ENCODE results near the gene CACNG1.
"Not testable (repeated sequence)": the region's sequence is repeated elsewhere in the genome, so short reads cannot be mapped to it uniquely, and the experiment has no call there.

Gene CACNG1

DNA sequence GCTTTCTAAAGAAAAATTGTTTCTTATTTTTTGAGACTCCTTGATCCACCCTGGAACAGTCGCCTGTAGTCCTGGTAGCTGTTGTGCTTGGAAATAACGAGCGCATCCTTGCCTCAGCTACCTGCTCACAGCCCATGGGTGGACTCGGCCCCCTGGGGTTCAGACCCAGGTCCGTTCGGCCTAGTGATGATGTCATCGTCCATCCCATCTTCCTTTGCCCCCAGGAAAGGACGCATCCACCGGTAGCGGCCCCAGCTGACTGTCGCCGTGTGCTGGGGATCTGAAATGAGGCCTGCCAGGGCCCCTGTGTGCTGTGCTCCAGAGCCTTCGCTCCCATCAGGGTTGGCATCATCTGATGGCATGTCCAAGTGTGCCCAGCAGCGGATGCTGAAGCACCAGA is 12.0 kb upstream of the CACNG1 start:
- no peak overlapping the region for H3K27ac ChIP-seq
- ChIA-PET CTCF (no interaction called here), POLR2A (ENCODE audit: low non-redundant PET) (no interaction called here)
- TF ChIP-seq, protein P1, sequence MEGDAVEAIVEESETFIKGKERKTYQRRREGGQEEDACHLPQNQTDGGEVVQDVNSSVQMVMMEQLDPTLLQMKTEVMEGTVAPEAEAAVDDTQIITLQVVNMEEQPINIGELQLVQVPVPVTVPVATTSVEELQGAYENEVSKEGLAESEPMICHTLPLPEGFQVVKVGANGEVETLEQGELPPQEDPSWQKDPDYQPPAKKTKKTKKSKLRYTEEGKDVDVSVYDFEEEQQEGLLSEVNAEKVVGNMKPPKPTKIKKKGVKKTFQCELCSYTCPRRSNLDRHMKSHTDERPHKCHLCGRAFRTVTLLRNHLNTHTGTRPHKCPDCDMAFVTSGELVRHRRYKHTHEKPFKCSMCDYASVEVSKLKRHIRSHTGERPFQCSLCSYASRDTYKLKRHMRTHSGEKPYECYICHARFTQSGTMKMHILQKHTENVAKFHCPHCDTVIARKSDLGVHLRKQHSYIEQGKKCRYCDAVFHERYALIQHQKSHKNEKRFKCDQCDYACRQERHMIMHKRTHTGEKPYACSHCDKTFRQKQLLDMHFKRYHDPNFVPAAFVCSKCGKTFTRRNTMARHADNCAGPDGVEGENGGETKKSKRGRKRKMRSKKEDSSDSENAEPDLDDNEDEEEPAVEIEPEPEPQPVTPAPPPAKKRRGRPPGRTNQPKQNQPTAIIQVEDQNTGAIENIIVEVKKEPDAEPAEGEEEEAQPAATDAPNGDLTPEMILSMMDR (conservative IDR thresholded peaks at IDR 0.05; ENCODE audit: low read depth), result no peak
- DNase-seq (ENCODE audit: low spot score), result no peak

DNA sequence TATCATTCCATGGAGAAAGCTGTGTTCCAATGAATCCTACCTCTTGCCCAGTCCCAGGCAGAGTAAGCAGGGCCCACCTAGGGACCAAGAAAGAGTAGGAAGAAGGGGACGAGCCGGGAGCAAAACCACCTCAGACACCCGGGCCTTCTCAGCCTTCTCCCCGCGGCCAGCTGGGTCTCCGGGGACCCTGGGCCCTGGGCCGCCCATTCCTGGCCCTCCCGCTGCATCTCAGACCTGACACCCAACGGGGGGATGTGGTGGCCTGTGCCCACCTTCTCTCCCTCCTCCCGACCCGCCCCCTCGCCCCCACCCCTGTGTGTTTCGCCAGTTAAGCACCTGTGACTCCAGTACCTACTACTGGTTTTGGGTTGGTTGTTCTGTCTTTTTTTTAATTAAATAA is 11.4 kb upstream of the CACNG1 start:
- DNase-seq (ENCODE audit: low spot score), result no peak
- no peak overlapping the region for H3K27ac ChIP-seq
- TF ChIP-seq, protein P1 (conservative IDR thresholded peaks at IDR 0.05; ENCODE audit: low read depth), result no peak
- ChIA-PET CTCF (no interaction called here), POLR2A (ENCODE audit: low non-redundant PET) (no interaction called here)

DNA sequence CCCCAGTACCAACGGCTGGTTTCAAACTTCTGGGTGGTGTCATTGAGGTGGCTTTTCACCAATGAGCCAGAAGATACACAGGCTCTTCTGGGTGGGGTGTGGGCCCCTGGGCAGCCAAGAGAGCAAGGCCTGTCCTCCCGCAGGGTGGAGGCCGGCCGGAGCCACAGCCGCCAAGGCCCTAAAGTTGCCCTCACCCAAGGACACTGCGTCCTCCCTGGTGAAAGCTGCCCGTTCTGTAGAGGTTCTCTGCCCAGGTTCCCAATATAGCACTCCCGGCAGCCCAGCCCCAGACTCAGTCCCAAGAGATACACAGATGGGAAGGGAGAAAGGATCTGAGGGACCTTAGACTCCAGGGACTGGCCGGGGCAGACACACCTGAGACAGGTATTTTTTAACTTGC is 10.7 kb upstream of the CACNG1 start:
- no peak for DNase-seq (ENCODE audit: low spot score)
- TF ChIP-seq, protein P1 (conservative IDR thresholded peaks at IDR 0.05; ENCODE audit: low read depth), result no peak
- ChIA-PET CTCF (interaction anchor here (0.6 kb wide), 1 partner anchor 59 kb away, joined by 3 read pairs; no protein-coding TSS in a partner anchor), POLR2A (ENCODE audit: low non-redundant PET) (no interaction called here)
- H3K27ac ChIP-seq, result no peak overlapping the region

DNA sequence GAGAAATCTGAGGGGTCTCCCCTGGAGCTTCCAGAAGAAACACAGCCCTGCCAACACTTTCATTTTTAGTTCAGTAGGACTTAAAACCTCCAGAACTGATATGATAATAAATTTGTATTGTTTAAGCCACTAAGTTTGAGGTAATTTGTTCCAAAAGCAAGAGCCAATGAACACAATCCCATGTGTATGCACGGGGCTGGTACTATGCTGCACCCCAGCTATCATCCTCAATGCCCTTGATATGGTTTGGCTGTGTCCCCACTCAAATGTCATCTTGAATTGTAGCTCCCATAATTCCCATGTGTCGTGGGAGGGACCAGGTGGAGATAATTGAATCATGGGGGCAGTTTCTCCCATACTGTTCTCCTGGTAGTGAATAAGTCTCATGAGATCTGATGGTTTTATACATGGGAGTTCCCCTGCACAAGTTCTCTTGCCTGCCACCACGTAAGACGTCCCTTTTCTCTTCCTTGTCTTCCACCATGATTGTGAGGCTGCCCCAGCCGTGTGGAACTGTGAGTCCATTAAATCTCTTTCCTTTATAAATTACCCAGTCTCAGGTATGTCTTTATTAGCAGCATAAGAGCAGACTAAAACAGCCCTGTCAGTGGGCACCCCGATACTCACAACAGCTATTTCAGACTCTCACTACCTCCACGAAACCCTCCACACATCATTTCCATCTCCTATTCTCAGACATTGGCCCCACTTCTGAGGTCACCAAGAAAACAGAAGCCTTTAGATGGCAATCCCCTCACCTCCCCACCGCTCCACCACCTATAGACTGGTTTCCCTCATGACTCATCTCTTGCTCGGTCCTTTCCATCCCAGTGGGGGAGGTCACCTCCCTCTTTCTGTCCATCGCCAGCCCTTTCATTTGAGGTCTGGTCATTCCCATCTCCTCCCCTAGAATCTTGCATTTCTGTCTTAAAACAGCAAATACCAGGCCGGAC is 8.9 kb upstream of the CACNG1 start:
- TF ChIP-seq, protein P1 (conservative IDR thresholded peaks at IDR 0.05; ENCODE audit: low read depth), result no peak
- no peak overlapping the region for H3K27ac ChIP-seq
- DNase-seq (ENCODE audit: low spot score), result no peak
- POLR2A ChIA-PET (ENCODE audit: low non-redundant PET), result no interaction called here
- CTCF ChIA-PET, result no interaction called here

DNA sequence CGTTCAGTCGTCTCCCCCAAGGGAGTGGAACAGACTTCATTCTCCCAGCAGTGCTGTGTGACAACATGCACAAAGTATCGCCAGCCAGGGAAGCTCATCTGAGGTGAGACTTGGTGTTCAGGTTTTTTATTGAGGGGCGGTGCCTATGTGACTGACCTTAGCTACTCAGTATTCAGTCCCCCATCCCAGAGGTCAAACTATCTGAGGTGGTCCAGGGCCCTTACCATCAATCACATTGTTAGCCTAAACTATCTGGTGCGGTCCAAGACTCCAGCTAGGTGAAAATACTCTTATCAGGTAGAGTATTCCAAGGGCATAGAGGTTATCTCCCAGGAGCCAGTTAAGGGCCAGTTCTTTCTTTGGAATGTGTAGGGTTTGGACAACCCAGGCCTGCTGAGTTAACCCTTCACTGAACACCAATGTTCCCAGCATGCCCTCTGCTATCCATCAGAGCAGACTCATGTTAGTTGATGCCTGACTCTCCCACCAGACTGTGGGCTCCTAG is 5.4 kb upstream of the CACNG1 start:
- POLR2A ChIA-PET (ENCODE audit: low non-redundant PET), result no interaction called here
- no peak overlapping the region for H3K27ac ChIP-seq
- CTCF ChIA-PET, result no interaction called here
- TF ChIP-seq, protein P1 (conservative IDR thresholded peaks at IDR 0.05; ENCODE audit: low read depth), result no peak
- DNase-seq (ENCODE audit: low spot score), result no peak

DNA sequence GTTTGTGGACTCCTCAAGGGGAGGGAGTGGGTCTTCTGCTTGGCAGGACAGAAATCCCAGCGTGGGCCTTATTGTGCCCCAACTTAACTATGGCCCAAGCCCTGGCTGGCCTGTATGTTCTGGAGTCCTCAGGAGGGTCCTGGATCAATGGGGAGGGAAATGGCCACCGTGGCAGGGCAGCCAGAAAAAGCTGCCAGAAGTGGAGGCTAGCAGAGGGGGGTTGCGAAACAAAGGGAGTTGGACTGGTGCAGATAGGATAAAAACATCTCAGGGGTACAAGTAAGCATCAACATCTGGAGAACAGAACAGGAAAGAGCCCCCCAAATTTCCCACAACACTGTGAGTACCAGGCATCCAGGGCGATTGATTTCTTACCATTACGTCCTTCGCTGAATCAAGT is 3.7 kb upstream of the CACNG1 start:
- TF ChIP-seq, protein P1 (conservative IDR thresholded peaks at IDR 0.05; ENCODE audit: low read depth), result no peak
- H3K27ac ChIP-seq, result no peak overlapping the region
- no peak for DNase-seq (ENCODE audit: low spot score)
- CTCF ChIA-PET, result no interaction called here
- POLR2A ChIA-PET (ENCODE audit: low non-redundant PET), result no interaction called here

DNA sequence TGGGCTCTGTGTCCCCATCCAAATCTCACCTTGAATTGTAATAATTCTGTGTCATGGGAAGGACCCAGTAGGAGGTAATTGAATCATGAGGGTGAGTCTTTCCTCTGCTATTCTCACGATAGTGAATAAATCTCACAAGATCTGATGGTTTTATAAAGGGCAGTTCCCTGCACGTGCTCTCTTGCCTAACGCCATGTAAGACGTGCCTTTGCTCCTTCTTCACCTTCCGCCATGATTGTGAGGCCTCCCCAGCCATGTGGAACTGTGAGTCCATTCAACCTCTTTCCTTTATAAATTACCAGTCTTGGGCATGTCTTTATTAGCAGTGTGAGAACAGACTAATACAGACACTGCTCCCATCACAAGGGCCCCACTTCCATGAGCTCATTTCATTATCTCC is 3.2 kb upstream of the CACNG1 start:
- H3K27ac ChIP-seq; POLR2A ChIA-PET (ENCODE audit: low non-redundant PET); DNase-seq (ENCODE audit: low spot score): not testable (repeated sequence)
- CTCF ChIA-PET, result interaction anchor here (0.5 kb wide), 1 partner anchor 47 kb away, joined by 3 read pairs; no protein-coding TSS in a partner anchor

Data from RWPE1 (cell line).